GM18873 (cell line): ENCODE measurements around the gene CCNJL.

ENCODE experiments used
- ATAC-seq: cut with Tn5 transposase; IDR thresholded peaks from one replicate; pipeline ENCODE4 v1.9.1; 2021; ENCODE audit warnings: mild to moderate bottlenecking, moderate library complexity, moderate number of reproducible peaks; ENCODE audit not compliant: unreplicated experiment, low FRiP score

The CCNJL gene

DNA sequence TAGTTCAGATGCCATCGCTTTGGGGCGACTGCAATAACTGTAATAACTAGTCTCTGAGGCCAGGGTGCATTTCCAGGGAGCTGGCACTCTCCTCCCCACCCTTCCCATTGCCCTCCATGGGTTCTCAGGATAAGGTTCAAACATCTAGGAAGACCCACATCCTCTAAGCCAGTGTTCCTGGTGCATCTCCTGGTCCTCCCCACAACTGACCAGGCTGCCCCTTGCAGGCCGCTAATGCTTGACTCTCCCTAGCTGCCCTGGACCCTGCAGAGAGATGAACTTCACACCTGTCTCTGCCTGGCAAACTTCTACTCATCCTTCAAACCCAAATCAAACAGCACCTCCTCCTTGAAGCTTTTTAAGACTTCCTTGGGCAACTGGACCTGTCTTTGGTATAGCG, 15.9 kb downstream of the CCNJL start:
- no peak for ATAC-seq

GRCh38 chr5:160293901-160294561, 18.3 kb downstream of the CCNJL start:
- no peak for ATAC-seq

DNA sequence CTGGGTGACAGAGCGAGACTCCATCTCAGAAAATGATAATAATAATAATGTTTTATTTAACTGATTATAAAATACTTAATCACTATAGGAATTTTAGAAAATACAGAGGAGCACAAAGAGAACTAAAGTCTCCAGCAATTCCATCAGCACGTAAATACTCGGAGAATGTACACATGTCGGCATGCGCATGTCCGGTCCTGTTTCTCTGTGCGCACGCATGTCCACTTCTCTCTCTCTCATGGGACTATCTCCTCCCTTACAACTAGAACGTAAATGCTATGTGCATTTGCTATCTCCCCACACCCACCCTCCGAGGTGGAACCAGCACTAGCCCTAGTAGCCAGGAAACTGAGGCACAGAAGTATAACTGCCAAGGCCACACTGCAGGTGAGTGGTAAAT, 19.0 kb downstream of the CCNJL start:
- no peak for ATAC-seq

GRCh38 chr5:160291467-160291866, 20.9 kb downstream of the CCNJL start:
- no peak for ATAC-seq

GRCh38 chr5:160290751-160291150, 21.6 kb downstream of the CCNJL start:
- no peak for ATAC-seq

DNA sequence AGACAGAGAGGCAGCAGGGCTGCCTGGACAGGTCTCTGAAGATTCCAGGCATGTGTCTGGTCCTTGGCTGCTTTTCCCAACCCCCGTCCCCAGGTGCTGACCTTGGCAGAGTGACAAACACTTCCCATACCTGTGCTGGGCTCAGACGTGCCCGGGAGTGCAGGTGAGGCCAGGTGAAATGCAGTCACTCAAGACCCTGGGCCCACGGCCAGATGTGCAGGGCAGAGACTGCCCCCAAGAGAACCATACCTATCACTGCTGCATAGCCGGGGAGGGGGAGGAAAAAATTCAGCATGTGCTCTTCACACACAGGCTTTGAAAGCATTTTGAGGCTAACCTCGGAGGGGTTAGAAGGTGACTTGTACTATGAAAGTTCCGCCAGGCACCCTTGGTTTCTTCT, 22.6 kb downstream of the CCNJL start:
- no peak for ATAC-seq

- ATAC-seq, result no peak
Observed at GRCh38 chr5:160289356-160289651, 23.1 kb downstream of the CCNJL start.

DNA sequence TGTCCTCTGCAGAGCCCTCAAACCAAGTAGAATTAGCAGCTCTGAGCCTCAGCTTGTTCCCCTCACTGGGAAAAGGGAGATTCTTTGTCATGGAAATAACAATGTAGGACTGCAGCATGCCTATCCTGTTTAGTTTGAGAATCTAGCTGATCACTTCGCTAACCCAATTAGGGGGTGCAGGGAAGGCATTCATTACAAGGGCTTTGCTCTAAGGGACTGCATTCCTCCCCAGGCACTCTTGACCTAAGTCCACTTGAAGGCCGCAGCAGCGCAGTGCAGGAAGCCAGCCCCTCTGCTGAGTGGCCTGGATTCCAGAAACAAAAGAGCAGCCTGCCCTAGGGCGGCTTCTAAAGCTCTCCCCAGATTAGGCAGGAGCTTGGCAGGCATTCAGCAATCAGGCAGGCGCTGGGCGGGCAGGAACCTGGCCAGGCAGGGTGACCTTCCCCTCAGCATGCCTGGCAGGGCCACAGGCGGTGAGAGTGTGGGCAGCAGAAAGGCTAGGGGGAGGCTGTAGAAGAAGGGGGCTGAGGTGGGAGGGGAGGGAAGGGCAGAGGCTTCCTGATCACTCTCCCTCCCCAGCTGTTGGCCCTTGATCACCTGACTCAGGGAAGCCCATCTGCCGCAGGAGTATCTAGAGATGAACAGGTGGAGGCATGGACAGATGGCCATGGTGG, 24.8 kb downstream of the CCNJL start:
- ATAC-seq, result no peak

DNA sequence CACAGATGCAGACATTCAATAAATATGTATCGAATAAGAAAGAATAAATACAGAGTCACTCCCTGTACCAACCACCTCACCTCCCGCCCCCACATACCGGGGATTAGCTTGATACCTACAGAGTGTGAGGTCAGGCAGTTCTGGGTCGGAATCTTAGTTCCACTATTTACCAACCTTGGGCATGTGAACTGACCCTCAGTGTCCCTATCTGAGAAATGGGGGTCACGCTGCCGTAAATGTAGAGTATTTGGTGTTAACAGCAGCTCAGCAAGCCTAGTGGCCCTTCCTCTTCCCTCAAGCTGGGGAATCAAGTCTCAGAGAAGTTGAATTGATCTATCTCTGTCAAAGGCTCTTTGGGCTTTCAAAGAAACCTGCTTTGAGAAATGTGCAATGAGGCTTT, 25.4 kb downstream of the CCNJL start:
- no peak for ATAC-seq

DNA sequence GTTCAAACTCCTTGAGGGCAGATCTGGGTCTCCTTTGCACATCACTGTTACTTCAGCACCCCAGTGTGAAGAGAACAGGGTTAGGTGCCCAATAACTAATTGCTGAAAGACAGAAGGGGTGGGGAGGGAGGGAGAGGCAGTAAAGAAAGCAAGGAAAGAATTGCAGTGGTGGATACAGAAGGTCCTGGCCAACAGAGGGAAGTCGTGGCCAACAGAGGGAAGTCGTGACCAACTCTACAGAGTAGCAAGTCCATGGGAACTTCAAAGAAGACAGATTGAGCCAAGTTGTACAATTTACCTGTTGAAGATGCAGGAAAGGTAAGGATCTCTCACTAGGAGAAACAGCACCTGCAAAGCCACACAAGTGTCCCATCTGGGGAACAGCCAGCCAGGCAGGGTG, 27.0 kb downstream of the CCNJL start:
- no peak for ATAC-seq

GRCh38 chr5:160284291-160284873, 28.0 kb downstream of the CCNJL start:
- ATAC-seq, result no peak

GRCh38 chr5:160281275-160281674, 31.1 kb downstream of the CCNJL start:
- no peak for ATAC-seq

GRCh38 chr5:160280384-160281095, 31.8 kb downstream of the CCNJL start:
- no peak for ATAC-seq

DNA sequence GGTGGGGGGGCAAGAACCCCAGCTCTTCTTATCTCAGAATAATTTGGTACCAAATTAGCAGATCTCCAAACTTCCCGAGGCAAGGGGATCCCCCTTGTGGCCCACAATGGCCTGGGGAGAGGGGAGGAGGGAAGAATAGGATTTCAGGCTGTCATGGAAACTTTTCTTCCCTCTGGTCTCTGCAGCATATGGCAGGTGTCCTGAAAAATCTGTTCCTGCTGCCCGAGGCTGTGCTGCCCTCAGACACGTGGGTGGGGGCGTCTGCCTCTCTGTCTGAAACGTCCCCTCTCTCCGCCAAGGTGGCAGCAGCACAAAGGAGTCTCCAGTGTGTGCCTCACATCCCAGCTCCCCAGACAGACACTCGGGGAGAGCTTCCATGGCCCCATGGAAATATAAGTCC, 34.0 kb downstream of the CCNJL start:
- ATAC-seq, result no peak

- ATAC-seq, result no peak
Observed at GRCh38 chr5:160274483-160274931, 37.9 kb downstream of the CCNJL start.

- no peak for ATAC-seq
Observed at GRCh38 chr5:160272889-160273288, 39.5 kb downstream of the CCNJL start.

DNA sequence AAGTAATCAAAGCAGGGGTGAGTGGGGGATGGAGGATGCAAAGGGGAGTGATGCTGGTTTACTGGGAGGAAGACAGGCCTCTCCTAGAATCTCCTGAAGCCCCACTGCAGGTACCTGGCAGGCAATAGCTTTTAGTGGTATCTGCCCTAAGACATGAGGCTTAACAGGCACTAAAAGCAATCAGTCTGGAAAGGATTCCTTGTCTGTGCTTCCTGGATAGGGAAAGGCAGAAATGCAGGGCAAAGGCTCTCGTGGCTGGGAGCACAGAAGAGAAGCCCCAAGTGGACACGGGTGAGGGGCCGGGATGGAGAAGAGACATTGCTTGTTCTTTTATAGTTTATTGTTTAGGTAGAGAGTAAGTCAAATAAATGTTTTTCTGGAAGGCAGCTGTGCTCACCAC, 40.1 kb downstream of the CCNJL start:
- ATAC-seq, result no peak

DNA sequence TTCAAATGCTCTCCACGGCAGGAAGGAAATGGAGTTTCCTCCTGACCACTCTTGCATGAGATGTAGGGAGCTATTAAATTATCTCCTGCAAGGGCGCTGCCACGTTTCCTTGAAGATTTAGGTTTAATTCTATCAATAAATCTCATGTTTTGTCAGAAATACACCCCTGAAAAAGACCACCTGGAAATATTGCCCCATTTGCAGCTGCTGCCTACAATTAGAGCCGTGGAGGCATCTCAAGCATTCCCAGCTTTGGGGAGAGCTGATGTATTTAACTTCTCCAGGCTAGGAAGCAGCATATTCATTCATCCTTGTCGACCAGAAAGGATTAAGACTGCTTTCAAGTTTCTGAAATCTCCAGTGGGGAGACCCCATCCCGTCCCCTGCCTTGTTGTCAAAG, 40.5 kb downstream of the CCNJL start:
- ATAC-seq, result no peak

- ATAC-seq, result no peak
Observed at GRCh38 chr5:160271396-160271795, 41.0 kb downstream of the CCNJL start.

- no peak for ATAC-seq
Observed at GRCh38 chr5:160270704-160271103, 41.7 kb downstream of the CCNJL start.

DNA sequence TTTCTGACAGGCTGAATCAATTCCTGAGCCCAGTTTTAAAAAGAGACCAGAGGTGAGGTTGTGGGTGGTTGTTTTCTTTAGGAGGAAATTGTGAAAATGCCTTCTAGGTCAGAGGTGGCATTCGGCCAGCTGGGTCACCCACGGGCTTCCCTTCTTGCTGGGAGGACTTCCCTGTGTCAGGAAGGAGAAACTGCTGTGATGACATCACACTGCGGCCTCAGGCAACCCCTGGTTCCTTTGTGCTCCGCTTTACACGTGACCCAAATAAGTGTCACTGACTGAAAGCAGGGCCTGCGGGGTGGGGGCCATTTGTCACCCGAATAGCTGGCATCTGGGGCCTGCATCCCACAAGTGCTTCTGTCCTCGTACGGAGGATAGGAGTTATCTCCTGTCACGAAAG, 43.3 kb downstream of the CCNJL start:
- no peak for ATAC-seq

DNA sequence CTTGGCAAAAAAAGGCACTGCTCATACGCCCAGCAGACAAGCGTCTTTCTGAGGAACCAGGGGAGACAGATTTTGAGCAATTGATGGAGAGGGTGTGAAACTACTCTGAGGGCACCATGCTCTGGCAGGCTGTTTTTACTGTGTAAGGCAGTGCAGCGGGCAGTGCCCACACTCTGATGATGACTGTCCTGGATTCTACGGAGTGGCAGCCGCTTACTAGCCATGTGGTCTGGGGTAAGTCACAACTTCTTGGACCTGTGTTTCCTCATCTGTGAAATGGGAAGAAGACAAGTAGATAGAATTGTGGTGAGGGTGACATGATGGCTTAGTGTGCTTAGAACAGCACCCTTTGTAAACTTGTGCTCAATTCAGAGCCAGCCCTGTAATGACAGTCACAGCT, 44.2 kb downstream of the CCNJL start:
- ATAC-seq, result no peak
